H9 (cell line): ENCODE measurements around the gene SIGLEC7. TPM values are rescaled to one million over a fixed set of nuclear protein-coding genes. Genes with fewer than 3 reads are reported as not detected.

Experiments
- DNase-seq: peaks from one replicate; pipeline ENCODE4 v3.0.0-alpha.2; 2017
- H2AFZ ChIP-seq: one replicate; pipeline ENCODE4 v1.6.1; 2013; ENCODE audit warnings: mild to moderate bottlenecking, low read length, control low read depth, moderate library complexity
- H2AK5ac ChIP-seq: 2 replicates; pipeline ENCODE4 v1.6.1; 2013; ENCODE audit warnings: low read length, control low read depth, mixed read lengths; ENCODE audit not compliant: insufficient read length
- H2BK120ac ChIP-seq: one replicate; pipeline ENCODE4 v1.6.1; 2013; ENCODE audit warnings: low read depth, mild to moderate bottlenecking, low read length, control low read depth, inconsistent platforms; ENCODE audit not compliant: poor library complexity, severe bottlenecking
- H2BK12ac ChIP-seq: 2 replicates; pipeline ENCODE4 v1.6.1; 2013; ENCODE audit warnings: low read length, control low read depth, mixed read lengths, low read depth; ENCODE audit not compliant: insufficient read length
- H2BK15ac ChIP-seq: 2 replicates; pipeline ENCODE4 v1.6.1; 2013; ENCODE audit warnings: low read depth, low read length, control low read depth
- H2BK20ac ChIP-seq: one replicate; pipeline ENCODE4 v1.6.1; 2013; ENCODE audit warnings: low read depth, mild to moderate bottlenecking, low read length, control low read depth, inconsistent platforms; ENCODE audit not compliant: poor library complexity, severe bottlenecking
- H2BK5ac ChIP-seq: 2 replicates; pipeline ENCODE4 v1.6.1; 2013; ENCODE audit warnings: low read length, control low read depth, mixed read lengths; ENCODE audit not compliant: insufficient read length
- H3K14ac ChIP-seq: 2 replicates; pipeline ENCODE4 v1.6.1; 2013; ENCODE audit warnings: low read length, control low read depth; ENCODE audit not compliant: insufficient read depth
- H3K18ac ChIP-seq: 2 replicates; pipeline ENCODE4 v1.6.1; 2013; ENCODE audit warnings: low read depth, mild to moderate bottlenecking, mixed read lengths, low read length, control low read depth; ENCODE audit not compliant: insufficient read length
- H3K23ac ChIP-seq: 2 replicates; pipeline ENCODE4 v1.6.1; 2013; ENCODE audit warnings: low read length, control low read depth, mixed read lengths, low read depth; ENCODE audit not compliant: insufficient read length
- H3K23me2 ChIP-seq: 2 replicates; pipeline ENCODE4 v1.6.1; 2013; ENCODE audit warnings: low read depth, mild to moderate bottlenecking, mixed read lengths, low read length, control low read depth; ENCODE audit not compliant: insufficient read length, poor library complexity, severe bottlenecking
- H3K27ac ChIP-seq: 2 replicates; pipeline ENCODE4 v1.5.1; 2013; ENCODE audit warnings: low read length, control low read depth, mixed read lengths, low read depth; ENCODE audit not compliant: insufficient read length
- H3K27me3 ChIP-seq: 2 replicates; pipeline ENCODE4 v1.6.1; 2013; ENCODE audit warnings: low read length, control low read depth, inconsistent platforms; ENCODE audit not compliant: insufficient read depth
- H3K4ac ChIP-seq: 2 replicates; pipeline ENCODE4 v1.6.1; 2013; ENCODE audit warnings: low read depth, mild to moderate bottlenecking, control low read depth, inconsistent platforms, low read length, moderate library complexity
- H3K4me1 ChIP-seq: 2 replicates; pipeline ENCODE4 v1.6.1; 2013; ENCODE audit warnings: low read length, control low read depth, inconsistent platforms; ENCODE audit not compliant: insufficient read depth
- H3K4me2 ChIP-seq: 2 replicates; pipeline ENCODE4 v1.6.1; 2013; ENCODE audit warnings: low read length, control low read depth, mixed read lengths; ENCODE audit not compliant: insufficient read length, insufficient read depth
- H3K56ac ChIP-seq: 2 replicates; pipeline ENCODE4 v1.6.1; 2013; ENCODE audit warnings: low read depth, mild to moderate bottlenecking, mixed read lengths, low read length, control low read depth; ENCODE audit not compliant: insufficient read length
- H3K79me1 ChIP-seq: 2 replicates; pipeline ENCODE4 v1.6.1; 2013; ENCODE audit warnings: low read depth, mild to moderate bottlenecking, moderate library complexity, low read length, control low read depth, inconsistent platforms; ENCODE audit not compliant: insufficient read depth, poor library complexity, severe bottlenecking
- H3K79me2 ChIP-seq: 2 replicates; pipeline ENCODE4 v1.6.1; 2013; ENCODE audit warnings: low read length, control low read depth, inconsistent platforms; ENCODE audit not compliant: insufficient read depth
- H3K9ac ChIP-seq: 2 replicates; pipeline ENCODE4 v1.6.1; 2013; ENCODE audit warnings: low read length, control low read depth, mixed read lengths; ENCODE audit not compliant: insufficient read length; ENCODE audit errors: extremely low read depth
- H3K9me3 ChIP-seq: one replicate; pipeline ENCODE4 v1.6.1; 2013; ENCODE audit warnings: low read depth, low read length, inconsistent platforms; ENCODE audit not compliant: control insufficient read depth
- H3T11ph ChIP-seq: one replicate; pipeline ENCODE4 v1.6.1; 2013; ENCODE audit warnings: mild to moderate bottlenecking, low read length, control low read depth, inconsistent platforms
- H4K20me1 ChIP-seq: one replicate; pipeline ENCODE4 v1.6.1; 2013; ENCODE audit not compliant: control insufficient read depth, insufficient read length, insufficient read depth
- H4K5ac ChIP-seq: 2 replicates; pipeline ENCODE4 v1.6.1; 2013; ENCODE audit warnings: low read depth, mild to moderate bottlenecking, mixed read lengths, low read length, control low read depth; ENCODE audit not compliant: insufficient read length
- H4K8ac ChIP-seq: replicated peaks from 2 replicates; pipeline ENCODE4 v1.6.1; 2013; ENCODE audit warnings: low read length, control low read depth, mixed read lengths, low read depth; ENCODE audit not compliant: insufficient read length
- H4K91ac ChIP-seq: 2 replicates; pipeline ENCODE4 v1.6.1; 2013; ENCODE audit warnings: low read depth, mild to moderate bottlenecking, moderate library complexity, mixed read lengths, low read length, control low read depth; ENCODE audit not compliant: insufficient read length
- H3K27ac Mint-ChIP-seq, 3 experiments: 2 replicates in 2 of 3; 3 replicates in 1 of 3; pipeline ENCODE4 v1.8.0; 2020 to 2021; ENCODE audit warnings: mixed read lengths in 3 of 3, mild to moderate bottlenecking in 1 of 3, moderate library complexity in 1 of 3
- H3K27me3 Mint-ChIP-seq: 2 replicates; pipeline ENCODE4 v1.8.0; 2021; ENCODE audit warnings: low read depth, mild to moderate bottlenecking, moderate library complexity, mixed read lengths
- H3K36me3 Mint-ChIP-seq, 3 experiments: 2 replicates in 2 of 3; 3 replicates in 1 of 3; pipeline ENCODE4 v1.8.0; 2020 to 2021; ENCODE audit warnings: low read depth in 3 of 3, mixed read lengths in 3 of 3; ENCODE audit not compliant: insufficient read depth in 1 of 3
- H3K4me1 Mint-ChIP-seq, 2 experiments: 2 replicates each; pipeline ENCODE4 v1.8.0; 2020; ENCODE audit warnings: mixed read lengths in 2 of 2
- H3K4me3 Mint-ChIP-seq, 2 experiments: 2 replicates in 1 of 2; 3 replicates in 1 of 2; pipeline ENCODE4 v1.8.0; 2020 to 2021; ENCODE audit warnings: mild to moderate bottlenecking in 2 of 2, mixed read lengths in 2 of 2, moderate library complexity in 1 of 2
- H3K9me3 Mint-ChIP-seq, 2 experiments: 2 replicates in 1 of 2; 3 replicates in 1 of 2; pipeline ENCODE4 v1.8.0; 2020; ENCODE audit warnings: mild to moderate bottlenecking in 2 of 2, mixed read lengths in 2 of 2, moderate library complexity in 1 of 2
- WGBS: extraction: QIAGEN DNeasy Blood & Tissue Kit; methylation state at CpG from one replicate; pipeline ENCODE4 v1.1.7; 2013; ENCODE audit warnings: missing lambda C conversion rate, low lambda C conversion rate, mixed read lengths; ENCODE audit not compliant: insufficient read length; ENCODE audit errors: extremely low coverage; 5-methylcytosine and 5-hydroxymethylcytosine counted together
- total RNA-seq: library from RNA; stranded (reverse); gene quantifications from 2 replicates; pipeline ENCODE4 v1.2.1, GENCODE V29; 2021
- TF ChIP-seq, protein P1 (sequence below): fragments of 200-600 bp; sonication (generic); conservative IDR thresholded peaks from 3 replicates; pipeline ENCODE4 v1.8.0; 2021; ENCODE audit warnings: antibody characterized with exemption, mild to moderate bottlenecking

The SIGLEC7 gene
- total RNA-seq, 1 experiment from 2014 or later = not detected

GRCh38 chr19:51125421-51126075 lies 16.6 kb upstream of the SIGLEC7 start:
- H3K23me2 ChIP-seq = no peaks in the 10 kb centered on the region
- H4K20me1 ChIP-seq = no peaks in the 10 kb centered on the region
- H3K9me3 Mint-ChIP-seq = no peaks in the 10 kb centered on the region
- peaks cover 26% of the 10 kb centered on the region for H3K27me3 Mint-ChIP-seq
- H4K5ac ChIP-seq = no peak overlapping the region
- H3K4me3 Mint-ChIP-seq = no peak overlapping the region
- H3K9ac ChIP-seq = no peak overlapping the region
- H3K36me3 Mint-ChIP-seq = no peaks in the 10 kb centered on the region
- no peak overlapping the region for H3K23ac ChIP-seq
- H2BK12ac ChIP-seq = no peak overlapping the region
- no peak overlapping the region for H2BK120ac ChIP-seq
- H3K14ac ChIP-seq = no peak overlapping the region
- H3K4me2 ChIP-seq = no peak overlapping the region
- H3K18ac ChIP-seq = no peak overlapping the region
- H2BK20ac ChIP-seq = no peak overlapping the region
- no peak overlapping the region for H2BK5ac ChIP-seq
- H3K4ac ChIP-seq = no peak overlapping the region
- H3K27me3 ChIP-seq = no peaks in the 10 kb centered on the region
- no peak overlapping the region for H4K91ac ChIP-seq
- H3T11ph ChIP-seq = no peak overlapping the region
- no peak for DNase-seq
- no peaks in the 10 kb centered on the region for H3K4me1 ChIP-seq
- H3K4me1 Mint-ChIP-seq = peaks cover 0 to 3% of the 10 kb centered on the region in 2 experiments; a peak in 1 of 4 replicates
- H2BK15ac ChIP-seq = no peak overlapping the region
- H2AFZ ChIP-seq = no peak overlapping the region
- no peak overlapping the region for H3K27ac ChIP-seq
- H3K56ac ChIP-seq = no peak overlapping the region
- TF ChIP-seq, protein P1, sequence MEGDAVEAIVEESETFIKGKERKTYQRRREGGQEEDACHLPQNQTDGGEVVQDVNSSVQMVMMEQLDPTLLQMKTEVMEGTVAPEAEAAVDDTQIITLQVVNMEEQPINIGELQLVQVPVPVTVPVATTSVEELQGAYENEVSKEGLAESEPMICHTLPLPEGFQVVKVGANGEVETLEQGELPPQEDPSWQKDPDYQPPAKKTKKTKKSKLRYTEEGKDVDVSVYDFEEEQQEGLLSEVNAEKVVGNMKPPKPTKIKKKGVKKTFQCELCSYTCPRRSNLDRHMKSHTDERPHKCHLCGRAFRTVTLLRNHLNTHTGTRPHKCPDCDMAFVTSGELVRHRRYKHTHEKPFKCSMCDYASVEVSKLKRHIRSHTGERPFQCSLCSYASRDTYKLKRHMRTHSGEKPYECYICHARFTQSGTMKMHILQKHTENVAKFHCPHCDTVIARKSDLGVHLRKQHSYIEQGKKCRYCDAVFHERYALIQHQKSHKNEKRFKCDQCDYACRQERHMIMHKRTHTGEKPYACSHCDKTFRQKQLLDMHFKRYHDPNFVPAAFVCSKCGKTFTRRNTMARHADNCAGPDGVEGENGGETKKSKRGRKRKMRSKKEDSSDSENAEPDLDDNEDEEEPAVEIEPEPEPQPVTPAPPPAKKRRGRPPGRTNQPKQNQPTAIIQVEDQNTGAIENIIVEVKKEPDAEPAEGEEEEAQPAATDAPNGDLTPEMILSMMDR = no peak
- H4K8ac ChIP-seq = no peak overlapping the region
- no peaks in the 10 kb centered on the region for H3K79me2 ChIP-seq
- no peak overlapping the region for H2AK5ac ChIP-seq
- H3K27ac Mint-ChIP-seq = no peak overlapping the region
- H3K9me3 ChIP-seq = no peaks in the 10 kb centered on the region
- no peaks in the 10 kb centered on the region for H3K79me1 ChIP-seq
- no CpG with 5 or more reads among the region's 16 CpGs for WGBS
